Measurements from ENCODE around the gene DPF3. TPM values are rescaled to one million over a fixed set of nuclear protein-coding genes. Genes with fewer than 3 reads are reported as not detected.

The DPF3 gene
- total RNA-seq, 1 experiment from 2014 or later: not detected

- no peaks in the 10 kb centered on the region for H3K36me3 ChIP-seq (ENCODE audit: low read depth)
- H3K4me1 ChIP-seq (replicated peaks; ENCODE audit: insufficient read depth): no peaks in the 10 kb centered on the region
- no peak overlapping the region for H3K4me2 ChIP-seq
- H3K79me2 ChIP-seq (ENCODE audit: low read depth): no peaks in the 10 kb centered on the region
- intact Hi-C loops (cut with micrococcal nuclease; ENCODE audit: unreplicated experiment): no loop called here
- no TSS peak for BruUV-seq (replicated peaks)
- H3K9me3 ChIP-seq (ENCODE audit: insufficient read depth, low read depth): no peaks in the 10 kb centered on the region
- no peaks in the 10 kb centered on the region for H3F3A ChIP-seq (ENCODE audit: insufficient read depth, low read depth)
- ChIA-PET POLR2A (ENCODE audit: unreplicated experiment) (no interaction called here), CTCF (no interaction called here)
- DNase-seq: no peak
- TF ChIP-seq EZH2 (IDR thresholded peaks at IDR 0.05; ENCODE audit: low read depth): no peak
- no peak for TF ChIP-seq CTCF (conservative IDR thresholded peaks at IDR 0.05)
- H2AFZ ChIP-seq: no peak overlapping the region
- no peaks in the 10 kb centered on the region for H3K9me2 ChIP-seq (ENCODE audit: insufficient read depth)
- no peak overlapping the region for H3K27ac ChIP-seq
- H3K4me3 ChIP-seq: no peak overlapping the region
- peaks cover 29% of the 10 kb centered on the region for H3K27me3 ChIP-seq (ENCODE audit: insufficient read depth, low read depth)
- no peaks in the 10 kb centered on the region for H4K20me1 ChIP-seq (ENCODE audit: insufficient read depth)
Measured at GRCh38 chr14:72643317-72643801, 250.5 kb downstream of the DPF3 start.

GRCh38 chr14:72640911-72641485 lies 252.9 kb downstream of the DPF3 start:
- Histone ChIP-seq H4K20me1 (ENCODE audit: insufficient read depth) (no peaks in the 10 kb centered on the region), H3K4me2 (no peak overlapping the region), H3K9me3 (ENCODE audit: insufficient read depth, low read depth) (no peaks in the 10 kb centered on the region), H3K79me2 (ENCODE audit: low read depth) (no peaks in the 10 kb centered on the region), H3K36me3 (ENCODE audit: low read depth) (no peaks in the 10 kb centered on the region), H3K4me3 (no peak overlapping the region), H3K27ac (no peak overlapping the region), H3K4me1 (replicated peaks; ENCODE audit: insufficient read depth) (no peaks in the 10 kb centered on the region), H3K9me2 (ENCODE audit: insufficient read depth) (no peaks in the 10 kb centered on the region), H3F3A (ENCODE audit: insufficient read depth, low read depth) (no peaks in the 10 kb centered on the region), H2AFZ (no peak overlapping the region), H3K27me3 (ENCODE audit: insufficient read depth, low read depth) (peaks cover 8% of the 10 kb centered on the region; the same call in 1 of the 2 replicates)
- BruUV-seq (replicated peaks): no TSS peak
- CTCF ChIA-PET: no interaction called here
- no peak for TF ChIP-seq EZH2 (IDR thresholded peaks at IDR 0.05; ENCODE audit: low read depth)
- no peak for TF ChIP-seq CTCF (conservative IDR thresholded peaks at IDR 0.05)
- POLR2A ChIA-PET (ENCODE audit: unreplicated experiment): no interaction called here
- DNase-seq: no peak
- intact Hi-C loops (cut with micrococcal nuclease; ENCODE audit: unreplicated experiment): no loop called here

DNA sequence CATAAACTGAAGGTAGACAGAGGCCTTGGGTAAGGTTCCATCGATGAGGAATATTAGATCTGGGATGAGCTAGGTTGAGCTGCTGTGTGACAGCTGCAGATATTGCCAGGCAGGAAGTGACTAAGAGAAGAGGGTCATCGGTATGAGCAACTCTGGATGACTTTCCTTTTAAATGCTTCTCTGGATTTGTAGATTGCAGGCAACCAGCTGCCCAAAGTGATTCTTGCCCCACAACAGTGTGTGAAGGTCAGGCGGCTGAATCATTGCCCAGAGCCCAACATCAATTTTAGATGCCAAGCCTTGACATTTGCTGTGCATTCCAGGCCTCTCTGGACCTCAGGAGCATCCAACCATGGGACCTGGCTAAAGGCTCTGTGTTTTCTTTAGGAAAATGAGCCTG lies 255.9 kb downstream of the DPF3 start:
- Histone ChIP-seq H3K4me1 (replicated peaks; ENCODE audit: insufficient read depth) (no peaks in the 10 kb centered on the region), H3F3A (ENCODE audit: insufficient read depth, low read depth) (no peaks in the 10 kb centered on the region), H3K4me2 (no peak overlapping the region), H3K4me3 (no peak overlapping the region), H3K27me3 (ENCODE audit: insufficient read depth, low read depth) (0 out of 2 replicates have a peak, but pooled peaks cover 17% of the 10 kb centered on the region), H3K9me2 (ENCODE audit: insufficient read depth) (no peaks in the 10 kb centered on the region), H3K79me2 (ENCODE audit: low read depth) (no peaks in the 10 kb centered on the region), H3K27ac (no peak overlapping the region), H4K20me1 (ENCODE audit: insufficient read depth) (no peaks in the 10 kb centered on the region), H3K36me3 (ENCODE audit: low read depth) (no peaks in the 10 kb centered on the region), H2AFZ (no peak overlapping the region), H3K9me3 (ENCODE audit: insufficient read depth, low read depth) (no peaks in the 10 kb centered on the region)
- DNase-seq: no peak
- TF ChIP-seq EZH2 (IDR thresholded peaks at IDR 0.05; ENCODE audit: low read depth): no peak
- TF ChIP-seq CTCF (conservative IDR thresholded peaks at IDR 0.05): no peak
- BruUV-seq (replicated peaks): no TSS peak
- intact Hi-C loops (cut with micrococcal nuclease; ENCODE audit: unreplicated experiment): no loop called here
- CTCF ChIA-PET: no interaction called here
- POLR2A ChIA-PET (ENCODE audit: unreplicated experiment): no interaction called here
